HG03469 (cell line): ENCODE measurements around the gene CAPN5.

Experiments used
- ATAC-seq: cut with Tn5 transposase; IDR thresholded peaks from one replicate; pipeline ENCODE4 v1.9.1; 2021; ENCODE audit warnings: mild to moderate bottlenecking, moderate library complexity, moderate number of reproducible peaks; ENCODE audit not compliant: unreplicated experiment

The CAPN5 gene

GRCh38 chr11:77081976-77082836 is 15.4 kb downstream of the CAPN5 start:
- no peak for ATAC-seq

GRCh38 chr11:77082838-77083565 is 16.2 kb downstream of the CAPN5 start:
- ATAC-seq: no peak

- ATAC-seq: no peak
These were observed 16.9 kb downstream of the CAPN5 start for GRCh38 chr11:77083566-77084245.

GRCh38 chr11:77084581-77085191 is 17.9 kb downstream of the CAPN5 start:
- no peak for ATAC-seq

- ATAC-seq: no peak
These were observed 18.9 kb downstream of the CAPN5 start for GRCh38 chr11:77085652-77086051.

GRCh38 chr11:77086521-77087472 is 20.0 kb downstream of the CAPN5 start:
- no peak for ATAC-seq

- no peak for ATAC-seq
These were observed 21.0 kb downstream of the CAPN5 start for GRCh38 chr11:77087723-77088225.

- no peak for ATAC-seq
These were observed 21.6 kb downstream of the CAPN5 start for GRCh38 chr11:77088236-77089003.

GRCh38 chr11:77089004-77089545 is 22.3 kb downstream of the CAPN5 start:
- ATAC-seq: no peak

- no peak for ATAC-seq
These were observed 23.2 kb downstream of the CAPN5 start for GRCh38 chr11:77090046-77090372.

- no peak for ATAC-seq
These were observed 23.8 kb downstream of the CAPN5 start for GRCh38 chr11:77090373-77091111.

- ATAC-seq: peak; percentile 72
These were observed 24.6 kb downstream of the CAPN5 start for GRCh38 chr11:77091146-77091940.

- ATAC-seq: no peak
These were observed 25.6 kb downstream of the CAPN5 start for GRCh38 chr11:77092382-77092781.

GRCh38 chr11:77093056-77093891 is 26.5 kb downstream of the CAPN5 start:
- ATAC-seq: no peak

- ATAC-seq: no peak
These were observed 27.4 kb downstream of the CAPN5 start for GRCh38 chr11:77093987-77094840.
